GM13977 (cell line): ENCODE results near the gene NLRP7.
"Not testable (repeated sequence)": the region's sequence is repeated elsewhere in the genome, so short reads cannot be mapped to it uniquely, and the experiment has no call there.

Experiments
- DNase-seq: peaks from one replicate; pipeline ENCODE4 v3.0.0; 2012; ENCODE audit warnings: low spot score
- in situ Hi-C: fragments of 300-500 bp; cut with MboI; formaldehyde crosslinking; loops from one replicate; pipeline ENCODE4 v1.12.0; 2022; ENCODE audit warnings: low sequenced_read_pairs, low pct_unique_long_range_greater_than_20kb, mixed read lengths, inconsistent platforms; ENCODE audit not compliant: unreplicated experiment
- TF ChIP-seq, protein P1 (sequence below): IDR thresholded peaks from 2 replicates; pipeline ENCODE4 v1.5.1; 2012; ENCODE audit warnings: mild to moderate bottlenecking, control low read depth; ENCODE audit not compliant: insufficient read depth; ENCODE audit errors: extremely low read depth, missing control alignments

The NLRP7 gene

DNA sequence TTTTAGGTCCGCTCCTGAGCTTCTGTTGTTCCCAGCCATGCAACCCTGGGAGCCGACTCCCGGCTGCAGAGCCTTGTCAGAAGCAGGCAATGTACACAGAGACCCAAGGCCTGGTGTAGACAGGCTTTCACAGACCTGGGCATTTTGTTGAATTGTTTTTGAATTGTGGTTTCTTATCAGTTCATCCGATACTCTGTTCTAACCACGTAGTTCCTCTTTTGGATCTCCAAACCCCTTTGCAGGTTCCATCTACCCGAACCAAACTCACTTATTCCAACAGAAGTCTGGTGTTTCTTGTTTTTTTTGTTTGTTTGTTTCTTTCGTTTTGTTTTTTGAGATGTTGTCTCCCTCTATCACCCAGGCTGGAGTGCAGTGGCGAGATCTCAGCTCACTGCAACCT, 12.5 kb upstream of the NLRP7 start:
- in situ Hi-C loops = no loop called here
- TF ChIP-seq, protein P1, sequence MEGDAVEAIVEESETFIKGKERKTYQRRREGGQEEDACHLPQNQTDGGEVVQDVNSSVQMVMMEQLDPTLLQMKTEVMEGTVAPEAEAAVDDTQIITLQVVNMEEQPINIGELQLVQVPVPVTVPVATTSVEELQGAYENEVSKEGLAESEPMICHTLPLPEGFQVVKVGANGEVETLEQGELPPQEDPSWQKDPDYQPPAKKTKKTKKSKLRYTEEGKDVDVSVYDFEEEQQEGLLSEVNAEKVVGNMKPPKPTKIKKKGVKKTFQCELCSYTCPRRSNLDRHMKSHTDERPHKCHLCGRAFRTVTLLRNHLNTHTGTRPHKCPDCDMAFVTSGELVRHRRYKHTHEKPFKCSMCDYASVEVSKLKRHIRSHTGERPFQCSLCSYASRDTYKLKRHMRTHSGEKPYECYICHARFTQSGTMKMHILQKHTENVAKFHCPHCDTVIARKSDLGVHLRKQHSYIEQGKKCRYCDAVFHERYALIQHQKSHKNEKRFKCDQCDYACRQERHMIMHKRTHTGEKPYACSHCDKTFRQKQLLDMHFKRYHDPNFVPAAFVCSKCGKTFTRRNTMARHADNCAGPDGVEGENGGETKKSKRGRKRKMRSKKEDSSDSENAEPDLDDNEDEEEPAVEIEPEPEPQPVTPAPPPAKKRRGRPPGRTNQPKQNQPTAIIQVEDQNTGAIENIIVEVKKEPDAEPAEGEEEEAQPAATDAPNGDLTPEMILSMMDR = no peak
- DNase-seq = peak; percentile 53

DNA sequence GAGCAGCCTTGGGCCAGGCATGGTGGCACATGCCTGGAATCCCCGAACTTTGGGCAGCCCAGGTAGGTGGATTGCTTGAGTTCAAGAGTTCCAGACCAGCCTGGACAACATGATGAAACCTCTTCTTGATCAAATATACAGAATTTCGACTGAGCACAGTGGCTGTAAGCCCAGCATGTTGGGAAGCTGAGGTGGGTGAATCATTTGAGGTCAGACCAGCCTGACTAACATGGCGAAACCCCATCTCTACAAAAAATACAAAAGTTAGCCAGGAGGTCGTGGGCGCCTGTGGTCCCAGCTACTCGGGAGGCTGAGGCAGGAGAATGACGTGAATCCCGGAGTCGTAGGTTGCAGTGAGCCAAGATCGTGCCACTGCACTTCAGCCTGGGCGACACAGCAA, 8.0 kb upstream of the NLRP7 start:
- in situ Hi-C loops = no loop called here
- no peak for DNase-seq

DNA sequence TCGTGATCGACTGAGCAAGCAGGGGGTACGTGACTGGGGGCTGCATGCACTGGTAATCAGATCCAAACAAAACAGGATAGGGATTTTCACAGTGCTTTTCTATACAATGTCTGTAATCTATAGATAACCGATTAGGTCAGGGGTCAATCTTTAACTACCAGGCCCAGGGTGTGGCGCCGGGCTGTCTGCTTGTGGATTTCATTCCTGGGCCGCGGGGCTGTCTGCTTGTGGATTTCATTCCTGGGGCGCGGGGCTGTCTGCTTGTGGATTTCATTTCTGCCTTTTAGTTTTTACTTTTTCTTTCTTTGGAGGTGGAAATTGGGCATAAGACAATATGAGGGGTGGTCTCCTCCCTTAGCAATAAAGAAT, 6.0 kb upstream of the NLRP7 start:
- DNase-seq, in situ Hi-C loops: not testable (repeated sequence)

More for the DNA sequence above, 8.0 kb upstream of the NLRP7 start:
- TF ChIP-seq, protein P1 = no peak

DNA sequence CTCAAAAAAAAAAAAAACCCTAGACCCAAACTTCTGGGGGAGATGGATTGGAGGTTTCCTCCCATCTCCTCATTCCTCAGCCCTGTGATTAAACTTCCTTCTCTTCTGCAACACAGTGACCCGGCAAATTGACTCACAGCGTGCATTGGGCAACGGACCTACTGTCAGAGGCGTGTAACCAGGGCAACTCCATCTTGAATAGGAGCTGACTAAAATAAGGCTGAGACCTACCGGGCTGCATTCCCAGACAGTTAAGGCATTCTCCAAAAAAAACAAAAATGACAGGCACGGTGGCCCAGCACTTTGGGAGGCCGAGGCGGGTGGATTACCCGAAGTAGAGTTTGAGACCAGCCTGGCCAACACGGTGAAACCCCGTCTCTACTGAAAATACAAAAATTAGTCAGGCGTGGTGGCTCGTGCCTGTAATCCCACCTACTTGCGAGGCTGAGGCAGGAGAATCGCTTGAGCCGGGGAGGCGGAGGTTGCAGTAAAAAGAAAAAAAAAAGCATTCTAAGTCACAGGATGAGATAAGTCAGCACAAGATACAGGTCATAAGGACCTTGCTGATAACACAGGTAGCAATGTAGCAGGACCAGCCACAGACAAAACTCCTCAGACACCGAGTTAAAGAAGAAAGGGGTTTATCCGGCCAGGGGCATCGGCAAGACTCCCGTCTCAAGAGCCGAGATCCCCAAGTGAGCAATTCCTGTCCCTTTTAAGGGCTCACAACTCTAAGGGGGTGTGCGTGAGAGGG, 5.4 kb upstream of the NLRP7 start:
- TF ChIP-seq, protein P1 = no peak
- no peak for DNase-seq
- in situ Hi-C loops = no loop called here

DNA sequence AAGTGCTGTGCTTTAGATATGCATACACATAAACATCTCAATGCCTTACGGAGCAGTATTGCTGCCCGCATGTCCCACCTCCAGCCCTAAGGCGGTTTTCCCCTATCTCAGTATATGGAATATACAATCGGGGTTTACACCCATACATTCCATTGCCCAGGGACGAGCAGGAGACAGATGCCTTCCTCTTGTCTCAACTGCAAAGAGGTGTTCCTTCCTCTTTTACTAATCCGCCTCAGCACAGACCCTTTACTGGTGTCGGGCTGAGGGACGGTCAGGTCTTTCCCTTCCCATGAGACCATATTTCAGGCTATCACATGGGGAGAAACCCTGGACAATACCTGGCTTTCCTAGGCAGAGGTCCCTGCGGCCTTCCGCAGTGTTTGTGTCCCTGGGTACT, 3.2 kb upstream of the NLRP7 start:
- DNase-seq, in situ Hi-C loops: not testable (repeated sequence)

DNA sequence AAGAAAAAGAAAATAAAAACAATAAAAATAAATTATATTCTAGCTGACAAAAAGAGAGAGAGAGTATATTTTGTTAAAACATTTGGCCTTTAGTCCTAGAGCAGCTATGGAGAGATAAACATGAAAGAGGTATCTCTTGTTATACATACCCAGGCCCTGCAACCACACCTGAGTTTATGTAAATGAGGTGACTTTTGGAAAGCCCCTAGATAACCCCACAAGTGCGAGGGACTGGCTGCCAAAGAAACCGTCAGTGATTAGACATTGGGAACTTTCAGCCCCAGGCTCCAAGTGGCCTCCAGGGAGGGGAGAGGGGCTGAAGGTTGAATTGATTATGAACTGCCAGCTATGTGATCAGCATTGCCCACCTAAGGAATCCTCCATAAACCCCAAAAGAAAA, 2.1 kb upstream of the NLRP7 start:
- TF ChIP-seq, protein P1 = no peak

DNA sequence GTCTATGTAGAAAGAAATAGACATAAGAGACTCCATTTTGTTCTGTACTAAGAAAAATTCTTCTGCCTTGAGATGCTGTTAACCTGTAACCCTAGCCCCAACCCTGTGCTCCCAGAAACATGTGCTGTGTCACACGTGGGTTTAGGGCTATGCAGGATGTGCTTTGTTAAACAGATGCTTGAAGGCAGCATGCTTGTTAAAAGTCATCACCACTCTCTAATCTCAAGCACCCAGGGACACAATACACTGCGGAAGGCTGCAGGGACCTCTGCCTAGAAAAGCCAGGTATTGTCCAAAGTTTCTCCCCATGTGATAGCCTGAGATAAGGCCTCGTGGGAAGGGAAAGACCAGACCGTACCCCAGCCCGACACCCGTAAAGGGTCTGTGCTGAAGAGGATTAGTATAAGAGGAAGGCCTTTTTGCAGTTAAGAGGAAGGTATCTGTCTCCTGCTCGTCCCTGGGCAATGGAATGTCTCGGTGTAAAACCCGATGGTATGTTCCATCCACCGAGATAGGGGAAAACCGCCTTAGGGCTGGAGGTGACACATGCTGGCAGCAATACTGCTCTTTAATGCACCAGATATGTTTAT, 3.5 kb downstream of the NLRP7 start:
- in situ Hi-C loops, DNase-seq: not testable (repeated sequence)

More for the DNA sequence above, 2.1 kb upstream of the NLRP7 start:
- in situ Hi-C loops = no loop called here
- peak; percentile 76 for DNase-seq

DNA sequence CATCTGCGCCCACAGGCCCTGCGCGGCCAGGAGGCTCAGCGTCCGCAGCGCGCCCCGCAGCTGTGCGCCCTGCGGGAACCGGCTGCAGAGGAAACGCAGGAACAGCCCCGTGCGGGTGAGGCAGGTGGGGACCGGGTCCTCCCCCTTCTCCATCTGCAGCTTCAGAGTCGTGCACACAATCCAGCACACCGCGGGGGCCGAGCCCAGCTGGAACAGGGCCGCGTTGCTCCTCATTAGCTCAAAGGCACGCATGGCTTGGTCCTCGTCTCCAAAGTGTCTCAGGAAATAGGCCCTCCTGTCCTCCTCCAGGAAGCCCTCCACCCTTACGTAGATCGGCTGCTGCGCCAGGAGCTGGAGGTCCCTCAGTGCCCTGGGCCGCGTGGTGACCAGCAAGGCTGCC, 7.8 kb downstream of the NLRP7 start:
- DNase-seq, in situ Hi-C loops: not testable (repeated sequence)

DNA sequence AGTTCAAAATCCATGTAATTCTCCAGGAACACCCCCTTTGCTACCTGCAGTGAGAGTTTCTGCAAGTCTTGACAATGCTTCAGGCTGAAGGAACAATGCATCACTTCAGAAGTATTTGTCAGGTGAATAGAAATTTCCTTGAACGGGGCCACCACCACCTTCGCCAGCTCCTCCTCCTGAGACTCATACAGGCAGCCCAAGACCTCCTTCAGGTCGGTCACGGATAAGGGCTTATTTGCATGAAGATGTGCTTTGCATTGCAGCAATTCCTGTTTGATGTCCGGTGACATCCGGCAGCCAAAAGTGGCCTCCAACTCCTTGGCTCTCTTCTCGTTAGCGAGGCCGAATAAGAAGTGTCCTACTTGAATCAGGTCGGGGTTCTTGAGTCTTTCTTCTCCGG, 8.4 kb downstream of the NLRP7 start:
- TF ChIP-seq, protein P1 = no peak
- no peak for DNase-seq
- in situ Hi-C loops = no loop called here
